Spleen (tissue), 11 donors: ENCODE measurements around the gene CALM3. TPM values are rescaled to one million over a fixed set of nuclear protein-coding genes. Genes with fewer than 3 reads are reported as not detected.
A peak's percentile ranks its signal among the peaks of the same experiment; 100 is the strongest.

ENCODE experiments used
- DNase-seq: peaks from one replicate; pipeline ENCODE4 v3.0.0-alpha.2; 2020
- H3K27ac ChIP-seq, 8 donors: fragments of 200-600 bp; sonication (generic) in 7 of 8; 1 replicate in 4 of 8; 2 replicates in 4 of 8; pipeline versions ENCODE4 v1.5.0 to v1.8.0; 2016 to 2021; ENCODE audit warnings: inconsistent platforms in 4 of 8, mild to moderate bottlenecking in 4 of 8, moderate library complexity in 1 of 8
- H3K27me3 ChIP-seq, 7 donors: fragments of 200-600 bp; sonication (generic) in 6 of 7; replicated peaks in 1 of 7; 1 replicate in 4 of 7; 2 replicates in 3 of 7; pipeline versions ENCODE4 v1.5.0 to v1.8.0; 2016 to 2021; ENCODE audit warnings: inconsistent platforms in 3 of 7, mild to moderate bottlenecking in 1 of 7
- H3K36me3 ChIP-seq, 6 donors: fragments of 200-600 bp; sonication (generic) in 5 of 6; 1 replicate in 4 of 6; 2 replicates in 2 of 6; pipeline versions ENCODE4 v1.5.0 to v1.8.0; 2016 to 2021; ENCODE audit warnings: inconsistent platforms in 2 of 6
- H3K4me1 ChIP-seq, 6 donors: fragments of 200-600 bp; sonication (generic) in 5 of 6; 1 replicate in 3 of 6; 2 replicates in 3 of 6; pipeline versions ENCODE4 v1.5.0 to v1.8.0; 2016 to 2021; ENCODE audit warnings: inconsistent platforms in 3 of 6
- H3K4me3 ChIP-seq, 8 donors: fragments of 200-600 bp; sonication (generic) in 7 of 8; 1 replicate in 4 of 8; 2 replicates in 4 of 8; pipeline versions ENCODE4 v1.5.0 to v1.8.0; 2016 to 2021; ENCODE audit warnings: inconsistent platforms in 4 of 8, mild to moderate bottlenecking in 4 of 8, moderate library complexity in 2 of 8
- H3K9me3 ChIP-seq, 8 donors: fragments of 200-600 bp; sonication (generic) in 7 of 8; 1 replicate in 4 of 8; 2 replicates in 4 of 8; pipeline versions ENCODE4 v1.5.0 to v1.8.0; 2016 to 2021; ENCODE audit warnings: inconsistent platforms in 4 of 8
- CTCF ChIP-seq, 11 experiments: fragments of 200-600 bp in 7 of 11; fragments of 450-650 bp in 4 of 11; sonication (generic) in 4 of 11; IDR thresholded peaks in 8 of 11; conservative IDR thresholded peaks in 3 of 11; 1 replicate in 7 of 11; 2 replicates in 4 of 11; pipeline versions ENCODE4 v1.4.0 to v1.8.0; 2016 to 2021; ENCODE audit warnings: antibody characterized with exemption in 11 of 11, inconsistent platforms in 4 of 11, mild to moderate bottlenecking in 1 of 11
- POLR2A ChIP-seq, 3 donors: fragments of 450-650 bp; IDR thresholded peaks; one replicate each; pipeline ENCODE4 v1.5.1; 2017; ENCODE audit warnings: antibody characterized with exemption in 3 of 3, mild to moderate bottlenecking in 1 of 3
- POLR2AphosphoS5 ChIP-seq, 3 donors: sonication (generic); formaldehyde crosslinking; IDR thresholded peaks; one replicate each; pipeline ENCODE4 v1.5.1; 2017; ENCODE audit warnings: antibody characterized with exemption in 3 of 3
- WGBS, 5 donors: extraction: QIAGEN DNeasy Blood & Tissue Kit in 3 of 5; methylation state at CpG; one replicate each; pipeline versions ENCODE4 v1.1.5 to v1.1.7; 2013 to 2018; 5-methylcytosine and 5-hydroxymethylcytosine counted together
- intact Hi-C: fragments of 100-400 bp; cut with DNase I; formaldehyde crosslinking; loops from one replicate; pipeline ENCODE4 v1.15.0; 2023; ENCODE audit warnings: low total_unique reads
- polyA plus RNA-seq, 3 donors: library from polyadenylated mRNA; stranded (reverse); fragments of 200-250 nt; gene quantifications; one replicate each; pipeline ENCODE4 v1.2.1, GENCODE V29; 2013
- total RNA-seq, 7 donors: library from RNA; depleted of rRNA in 3 of 7; stranded (reverse); fragments of >200 nt in 3 of 7; fragmentation: NEBNext Ultra II Directional in 4 of 7; extraction: Animal tissue kit (Norgen Biotek cat#: 25700) in 4 of 7; gene quantifications; one replicate each; pipeline versions ENCODE4 v1.1.0 to v1.2.1, GENCODE V29; 2016 to 2021
- donor health status: healthy with polysubstance abuse.
- donor health status: DM: no; HTN: no; CAD: no; lungs with moderate emphysema.
- donor health status: DM: no; HTN: no; CAD: no.
- donor health status: Bipolar disorder and iron deficiency.
- donor health status: healthy.
- donor health status: DM: no; HTN: no; CAD: no.
- donor health status: DM: yes; HTN: yes; CAD: no.

CALM3 gene
- total and polyA plus RNA-seq, 10 donors, result 78.1 to 197 (median 140) TPM

- 31 to 59% (median 51%) methylated on average over 2 of the region's 2 CpGs for WGBS, 5 donors
- DNase-seq, result peak; percentile 71
Observed at GRCh38 chr19:46603195-46603637, 2.1 kb downstream of the CALM3 start.

GRCh38 chr19:46603752-46604231 is 2.7 kb downstream of the CALM3 start:
- Histone ChIP-seq H3K27ac (peak overlapping the region in 5 of 8 donors; percentile 63 to 99 (median 99)), H3K4me3 (peak overlapping the region in 3 of 8 donors; percentile 2 to 98 (median 95)), H3K4me1 (peaks cover 21 to 68% (median 42%) of the 10 kb centered on the region in 6 donors), H3K9me3 (peaks cover 0 to 7% (median 5%) of the 10 kb centered on the region in 8 donors), H3K36me3 (peaks cover 4 to 45% (median 34%) of the 10 kb centered on the region in 6 donors), H3K27me3 (no peaks in the 10 kb centered on the region)
- intact Hi-C loops, result no loop called here
- DNase-seq, result peak; percentile 63
- no peak for TF ChIP-seq POLR2AphosphoS5 (IDR thresholded peaks at IDR 0.05)
- no peak for TF ChIP-seq POLR2A (IDR thresholded peaks at IDR 0.05)
- no peak for TF ChIP-seq CTCF (IDR thresholded peaks at IDR 0.05 in 8 of 11, conservative IDR thresholded peaks at IDR 0.05 in 3 of 11)
- WGBS, 5 donors, result 65 to 88% (median 83%) methylated on average over 9 of the region's 9 CpGs

More at GRCh38 chr19:46603195-46603637, 2.1 kb downstream of the CALM3 start:
- H3K4me3 ChIP-seq, result peak overlapping the region in 7 of 8 donors; percentile 86 to 98 (median 94)
- H3K36me3 ChIP-seq, result peaks cover 4 to 39% (median 28%) of the 10 kb centered on the region in 6 donors
- peak overlapping the region; percentile 2 to 99 (median 97) for H3K27ac ChIP-seq
- peaks cover 0 to 13% (median 11%) of the 10 kb centered on the region in 8 donors for H3K9me3 ChIP-seq
- peaks cover 21 to 65% (median 42%) of the 10 kb centered on the region in 6 donors for H3K4me1 ChIP-seq
- TF ChIP-seq POLR2AphosphoS5 (IDR thresholded peaks at IDR 0.05) (no peak), POLR2A (IDR thresholded peaks at IDR 0.05) (no peak), CTCF (IDR thresholded peaks at IDR 0.05 in 8 of 11, conservative IDR thresholded peaks at IDR 0.05 in 3 of 11) (no peak)
- no peaks in the 10 kb centered on the region for H3K27me3 ChIP-seq
- intact Hi-C loops, result no loop called here

GRCh38 chr19:46604781-46605355 is 3.7 kb downstream of the CALM3 start:
- Histone ChIP-seq H3K4me1 (peaks cover 21 to 75% (median 42%) of the 10 kb centered on the region in 6 donors), H3K36me3 (peaks cover 4 to 56% (median 45%) of the 10 kb centered on the region in 6 donors), H3K27ac (no peak overlapping the region), H3K9me3 (no peaks in the 10 kb centered on the region), H3K27me3 (no peaks in the 10 kb centered on the region), H3K4me3 (no peak overlapping the region)
- TF ChIP-seq POLR2AphosphoS5 (IDR thresholded peaks at IDR 0.05) (no peak), CTCF (IDR thresholded peaks at IDR 0.05 in 8 of 11, conservative IDR thresholded peaks at IDR 0.05 in 3 of 11) (no peak), POLR2A (IDR thresholded peaks at IDR 0.05) (no peak)
- WGBS, 5 donors, result 84 to 94% (median 87%) methylated on average over 8 to 13 of the region's 13 CpGs
- intact Hi-C loops, result no loop called here
- peak; percentile 68 for DNase-seq

GRCh38 chr19:46605356-46605821 is 4.3 kb downstream of the CALM3 start:
- Histone ChIP-seq H3K27me3 (no peaks in the 10 kb centered on the region), H3K4me3 (no peak overlapping the region), H3K9me3 (no peaks in the 10 kb centered on the region), H3K36me3 (peaks cover 4 to 61% (median 48%) of the 10 kb centered on the region in 6 donors), H3K27ac (peak overlapping the region in 1 of 8 donors; percentile 24), H3K4me1 (peaks cover 21 to 75% (median 38%) of the 10 kb centered on the region in 6 donors)
- DNase-seq, result peak; percentile 69
- 91 to 100% (median 92%) methylated on average over 3 to 16 of the region's 16 CpGs; no CpG with 5 or more reads in 1 of the 5 donors for WGBS, 5 donors
- TF ChIP-seq CTCF (IDR thresholded peaks at IDR 0.05 in 8 of 11, conservative IDR thresholded peaks at IDR 0.05 in 3 of 11) (no peak), POLR2A (IDR thresholded peaks at IDR 0.05) (no peak), POLR2AphosphoS5 (IDR thresholded peaks at IDR 0.05) (no peak)
- intact Hi-C loops, result no loop called here
